Measurements from ENCODE around the gene NDC1. TPM values are rescaled to one million over a fixed set of nuclear protein-coding genes. Genes with fewer than 3 reads are reported as not detected.
"Not testable (repeated sequence)": the region's sequence is repeated elsewhere in the genome, so short reads cannot be mapped to it uniquely, and the experiment has no call there.

The NDC1 gene
- total and polyA plus RNA-seq, 2 donors: 9.4 to 22.1 TPM

GRCh38 chr1:53815484-53815883, 22.6 kb downstream of the NDC1 start:
- not testable (repeated sequence) for H3K27ac ChIP-seq (ENCODE audit: low read depth in 1 of 2, low read length in 1 of 2); H3K4me1 ChIP-seq (ENCODE audit: control insufficient read depth in 2 of 2, insufficient read depth in 2 of 2, low read length in 2 of 2); H3K4me3 ChIP-seq (ENCODE audit: low read length in 2 of 2); H3K9me3 ChIP-seq (ENCODE audit: control insufficient read depth in 2 of 2, insufficient read depth in 1 of 2, low read length in 1 of 2); DNase-seq (ENCODE audit: low read depth in 6 of 9, low spot score in 9 of 9); H3K27me3 ChIP-seq (ENCODE audit: control insufficient read depth in 2 of 2, insufficient read depth in 1 of 2, low read length in 1 of 2)
- 82% methylated on average over 1 of the region's 1 CpG for WGBS
- peaks cover 18 to 22% of the 10 kb centered on the region in 2 donors for H3K36me3 ChIP-seq (ENCODE audit: control insufficient read depth in 2 of 2, insufficient read depth in 2 of 2, low read length in 1 of 2)

GRCh38 chr1:53811414-53811851, 26.7 kb downstream of the NDC1 start:
- H3K4me1 ChIP-seq (ENCODE audit: control insufficient read depth in 2 of 2, insufficient read depth in 2 of 2, low read length in 2 of 2): no peaks in the 10 kb centered on the region
- H3K4me3 ChIP-seq (ENCODE audit: low read length in 2 of 2): no peak overlapping the region
- peaks cover 18 to 32% of the 10 kb centered on the region in 2 donors for H3K36me3 ChIP-seq (ENCODE audit: control insufficient read depth in 2 of 2, insufficient read depth in 2 of 2, low read length in 1 of 2)
- DNase-seq (ENCODE audit: low read depth in 6 of 9, low spot score in 9 of 9): peak in 1 of 9 donors; percentile 1
- H3K27ac ChIP-seq (ENCODE audit: low read depth in 1 of 2, low read length in 1 of 2): no peak overlapping the region
- H3K9me3 ChIP-seq (ENCODE audit: control insufficient read depth in 2 of 2, insufficient read depth in 1 of 2, low read length in 1 of 2): no peaks in the 10 kb centered on the region
- WGBS: over 99% methylated on average over 4 of the region's 4 CpGs
- H3K27me3 ChIP-seq (ENCODE audit: control insufficient read depth in 2 of 2, insufficient read depth in 1 of 2, low read length in 1 of 2): no peaks in the 10 kb centered on the region

- no peak overlapping the region for H3K4me3 ChIP-seq (ENCODE audit: low read length in 2 of 2)
- H3K27me3 ChIP-seq (ENCODE audit: control insufficient read depth in 2 of 2, insufficient read depth in 1 of 2, low read length in 1 of 2): no peaks in the 10 kb centered on the region
- no peaks in the 10 kb centered on the region for H3K4me1 ChIP-seq (ENCODE audit: control insufficient read depth in 2 of 2, insufficient read depth in 2 of 2, low read length in 2 of 2)
- no peak overlapping the region for H3K27ac ChIP-seq (ENCODE audit: low read depth in 1 of 2, low read length in 1 of 2)
- peaks cover 18 to 36% of the 10 kb centered on the region in 2 donors for H3K36me3 ChIP-seq (ENCODE audit: control insufficient read depth in 2 of 2, insufficient read depth in 2 of 2, low read length in 1 of 2)
- WGBS: 72% methylated on average over 2 of the region's 2 CpGs
- no peak for DNase-seq (ENCODE audit: low read depth in 6 of 9, low spot score in 9 of 9)
- no peaks in the 10 kb centered on the region for H3K9me3 ChIP-seq (ENCODE audit: control insufficient read depth in 2 of 2, insufficient read depth in 1 of 2, low read length in 1 of 2)
Observed at GRCh38 chr1:53810497-53810896, 27.6 kb downstream of the NDC1 start.

- DNase-seq (ENCODE audit: low read depth in 6 of 9, low spot score in 9 of 9): no peak
- Histone ChIP-seq H3K4me1 (ENCODE audit: control insufficient read depth in 2 of 2, insufficient read depth in 2 of 2, low read length in 2 of 2) (no peaks in the 10 kb centered on the region), H3K27ac (ENCODE audit: low read depth in 1 of 2, low read length in 1 of 2) (no peak overlapping the region), H3K27me3 (ENCODE audit: control insufficient read depth in 2 of 2, insufficient read depth in 1 of 2, low read length in 1 of 2) (no peaks in the 10 kb centered on the region), H3K9me3 (ENCODE audit: control insufficient read depth in 2 of 2, insufficient read depth in 1 of 2, low read length in 1 of 2) (no peaks in the 10 kb centered on the region), H3K36me3 (ENCODE audit: control insufficient read depth in 2 of 2, insufficient read depth in 2 of 2, low read length in 1 of 2) (peaks cover 21 to 37% of the 10 kb centered on the region in 2 donors), H3K4me3 (ENCODE audit: low read length in 2 of 2) (no peak overlapping the region)
- WGBS: 92% methylated on average over 5 of the region's 5 CpGs
Observed at GRCh38 chr1:53810007-53810406, 28.1 kb downstream of the NDC1 start.

GRCh38 chr1:53807916-53808315, 30.2 kb downstream of the NDC1 start:
- no peaks in the 10 kb centered on the region for H3K27me3 ChIP-seq (ENCODE audit: control insufficient read depth in 2 of 2, insufficient read depth in 1 of 2, low read length in 1 of 2)
- 97% methylated on average over 5 of the region's 5 CpGs for WGBS
- DNase-seq (ENCODE audit: low read depth in 6 of 9, low spot score in 9 of 9): no peak
- H3K4me3 ChIP-seq (ENCODE audit: low read length in 2 of 2): no peak overlapping the region
- no peaks in the 10 kb centered on the region for H3K9me3 ChIP-seq (ENCODE audit: control insufficient read depth in 2 of 2, insufficient read depth in 1 of 2, low read length in 1 of 2)
- no peak overlapping the region for H3K27ac ChIP-seq (ENCODE audit: low read depth in 1 of 2, low read length in 1 of 2)
- H3K36me3 ChIP-seq (ENCODE audit: control insufficient read depth in 2 of 2, insufficient read depth in 2 of 2, low read length in 1 of 2): peaks cover 30 to 50% of the 10 kb centered on the region in 2 donors
- H3K4me1 ChIP-seq (ENCODE audit: control insufficient read depth in 2 of 2, insufficient read depth in 2 of 2, low read length in 2 of 2): no peaks in the 10 kb centered on the region

- no peaks in the 10 kb centered on the region for H3K4me1 ChIP-seq (ENCODE audit: control insufficient read depth in 2 of 2, insufficient read depth in 2 of 2, low read length in 2 of 2)
- over 99% methylated on average over 3 of the region's 3 CpGs for WGBS
- no peaks in the 10 kb centered on the region for H3K9me3 ChIP-seq (ENCODE audit: control insufficient read depth in 2 of 2, insufficient read depth in 1 of 2, low read length in 1 of 2)
- no peaks in the 10 kb centered on the region for H3K27me3 ChIP-seq (ENCODE audit: control insufficient read depth in 2 of 2, insufficient read depth in 1 of 2, low read length in 1 of 2)
- no peak for DNase-seq (ENCODE audit: low read depth in 6 of 9, low spot score in 9 of 9)
- H3K27ac ChIP-seq (ENCODE audit: low read depth in 1 of 2, low read length in 1 of 2): no peak overlapping the region
- peaks cover 22 to 58% of the 10 kb centered on the region in 2 donors for H3K36me3 ChIP-seq (ENCODE audit: control insufficient read depth in 2 of 2, insufficient read depth in 2 of 2, low read length in 1 of 2)
- H3K4me3 ChIP-seq (ENCODE audit: low read length in 2 of 2): no peak overlapping the region
Observed at GRCh38 chr1:53804791-53805505, 33.1 kb downstream of the NDC1 start.

GRCh38 chr1:53804181-53804580, 33.9 kb downstream of the NDC1 start:
- no peak overlapping the region for H3K4me3 ChIP-seq (ENCODE audit: low read length in 2 of 2)
- WGBS: 98% methylated on average over 7 of the region's 7 CpGs
- H3K27me3 ChIP-seq (ENCODE audit: control insufficient read depth in 2 of 2, insufficient read depth in 1 of 2, low read length in 1 of 2): no peaks in the 10 kb centered on the region
- H3K27ac ChIP-seq (ENCODE audit: low read depth in 1 of 2, low read length in 1 of 2): no peak overlapping the region
- no peaks in the 10 kb centered on the region for H3K4me1 ChIP-seq (ENCODE audit: control insufficient read depth in 2 of 2, insufficient read depth in 2 of 2, low read length in 2 of 2)
- peaks cover 26 to 61% of the 10 kb centered on the region in 2 donors for H3K36me3 ChIP-seq (ENCODE audit: control insufficient read depth in 2 of 2, insufficient read depth in 2 of 2, low read length in 1 of 2)
- H3K9me3 ChIP-seq (ENCODE audit: control insufficient read depth in 2 of 2, insufficient read depth in 1 of 2, low read length in 1 of 2): no peaks in the 10 kb centered on the region
- DNase-seq (ENCODE audit: low read depth in 6 of 9, low spot score in 9 of 9): no peak

- no peak for DNase-seq (ENCODE audit: low read depth in 6 of 9, low spot score in 9 of 9)
- no peaks in the 10 kb centered on the region for H3K9me3 ChIP-seq (ENCODE audit: control insufficient read depth in 2 of 2, insufficient read depth in 1 of 2, low read length in 1 of 2)
- H3K4me1 ChIP-seq (ENCODE audit: control insufficient read depth in 2 of 2, insufficient read depth in 2 of 2, low read length in 2 of 2): no peaks in the 10 kb centered on the region
- no peaks in the 10 kb centered on the region for H3K27me3 ChIP-seq (ENCODE audit: control insufficient read depth in 2 of 2, insufficient read depth in 1 of 2, low read length in 1 of 2)
- peaks cover 34 to 49% of the 10 kb centered on the region in 2 donors for H3K36me3 ChIP-seq (ENCODE audit: control insufficient read depth in 2 of 2, insufficient read depth in 2 of 2, low read length in 1 of 2)
- H3K4me3 ChIP-seq (ENCODE audit: low read length in 2 of 2): no peak overlapping the region
- WGBS: 97% methylated on average over 1 of the region's 1 CpG
- no peak overlapping the region for H3K27ac ChIP-seq (ENCODE audit: low read depth in 1 of 2, low read length in 1 of 2)
Observed at GRCh38 chr1:53800621-53801020, 37.5 kb downstream of the NDC1 start.

GRCh38 chr1:53799141-53799540, 39.0 kb downstream of the NDC1 start:
- no peak overlapping the region for H3K4me3 ChIP-seq (ENCODE audit: low read length in 2 of 2)
- no peak for DNase-seq (ENCODE audit: low read depth in 6 of 9, low spot score in 9 of 9)
- no peaks in the 10 kb centered on the region for H3K27me3 ChIP-seq (ENCODE audit: control insufficient read depth in 2 of 2, insufficient read depth in 1 of 2, low read length in 1 of 2)
- no peaks in the 10 kb centered on the region for H3K9me3 ChIP-seq (ENCODE audit: control insufficient read depth in 2 of 2, insufficient read depth in 1 of 2, low read length in 1 of 2)
- H3K36me3 ChIP-seq (ENCODE audit: control insufficient read depth in 2 of 2, insufficient read depth in 2 of 2, low read length in 1 of 2): peaks cover 28 to 53% of the 10 kb centered on the region in 2 donors
- H3K27ac ChIP-seq (ENCODE audit: low read depth in 1 of 2, low read length in 1 of 2): no peak overlapping the region
- 99% methylated on average over 1 of the region's 1 CpG for WGBS
- no peaks in the 10 kb centered on the region for H3K4me1 ChIP-seq (ENCODE audit: control insufficient read depth in 2 of 2, insufficient read depth in 2 of 2, low read length in 2 of 2)

Data from thymus (tissue), 11 donors.